ENCODE results near the gene NLRP12. TPM values are rescaled to one million over a fixed set of nuclear protein-coding genes. Genes with fewer than 3 reads are reported as not detected.
"Not testable (repeated sequence)": the region's sequence is repeated elsewhere in the genome, so short reads cannot be mapped to it uniquely, and the experiment has no call there.

NLRP12 gene
- total RNA-seq, 1 experiment from 2014 or later: 5.6 TPM

DNA sequence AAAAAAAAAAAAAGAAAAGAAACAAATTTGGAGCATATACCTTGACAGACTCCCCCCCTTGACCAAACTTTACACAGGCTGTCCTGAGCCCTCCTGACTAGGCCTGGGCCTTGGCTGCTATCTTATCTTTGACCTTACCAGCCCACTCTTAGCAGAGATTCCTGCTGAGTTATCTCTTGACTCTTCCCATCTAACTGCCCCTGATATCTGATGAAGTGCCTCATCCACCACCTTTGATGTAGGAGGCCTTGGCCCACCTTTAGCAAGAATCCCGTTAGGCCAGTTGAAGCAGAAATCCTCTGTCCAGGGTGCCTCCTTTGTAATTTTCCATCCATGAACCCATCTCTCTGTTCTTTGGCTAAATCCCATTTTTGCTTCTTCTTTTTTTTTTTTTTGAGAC, 43.6 kb downstream of the NLRP12 start (continued):
- TF ChIP-seq, protein P1, sequence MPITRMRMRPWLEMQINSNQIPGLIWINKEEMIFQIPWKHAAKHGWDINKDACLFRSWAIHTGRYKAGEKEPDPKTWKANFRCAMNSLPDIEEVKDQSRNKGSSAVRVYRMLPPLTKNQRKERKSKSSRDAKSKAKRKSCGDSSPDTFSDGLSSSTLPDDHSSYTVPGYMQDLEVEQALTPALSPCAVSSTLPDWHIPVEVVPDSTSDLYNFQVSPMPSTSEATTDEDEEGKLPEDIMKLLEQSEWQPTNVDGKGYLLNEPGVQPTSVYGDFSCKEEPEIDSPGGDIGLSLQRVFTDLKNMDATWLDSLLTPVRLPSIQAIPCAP (CRISPR knock-in tag; IDR thresholded peaks at IDR 0.05): no peak

DNA sequence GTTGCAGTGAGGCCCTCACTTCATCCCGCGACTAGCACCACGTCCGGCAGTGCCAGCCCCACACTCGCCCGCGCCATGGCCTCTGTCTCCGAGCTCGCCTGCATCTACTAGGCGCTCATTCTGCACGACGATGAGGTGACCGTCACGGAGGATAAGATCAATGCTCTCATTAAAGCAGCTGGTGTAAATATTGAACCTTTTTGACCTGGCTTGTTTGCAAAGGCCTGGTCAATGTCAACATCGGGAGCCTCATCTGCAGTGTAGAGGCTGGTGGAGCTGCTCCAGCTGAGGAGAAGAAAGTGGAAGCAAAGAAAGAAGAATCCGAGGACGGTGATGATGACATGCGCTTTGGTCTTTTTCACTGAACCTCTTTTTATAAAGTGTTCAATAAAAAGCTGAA, 48.6 kb downstream of the NLRP12 start:
- POLR2A ChIA-PET: interaction anchor here (0.7 kb wide), 1 partner anchor 274 kb away, joined by 3 read pairs; no protein-coding TSS in a partner anchor
- H3K36me3 Mint-ChIP-seq: peaks cover 2% of the 10 kb centered on the region
- no peak for TF ChIP-seq GTF2I (CRISPR knock-in tag; conservative IDR thresholded peaks at IDR 0.05)
- TF ChIP-seq, protein P2, sequence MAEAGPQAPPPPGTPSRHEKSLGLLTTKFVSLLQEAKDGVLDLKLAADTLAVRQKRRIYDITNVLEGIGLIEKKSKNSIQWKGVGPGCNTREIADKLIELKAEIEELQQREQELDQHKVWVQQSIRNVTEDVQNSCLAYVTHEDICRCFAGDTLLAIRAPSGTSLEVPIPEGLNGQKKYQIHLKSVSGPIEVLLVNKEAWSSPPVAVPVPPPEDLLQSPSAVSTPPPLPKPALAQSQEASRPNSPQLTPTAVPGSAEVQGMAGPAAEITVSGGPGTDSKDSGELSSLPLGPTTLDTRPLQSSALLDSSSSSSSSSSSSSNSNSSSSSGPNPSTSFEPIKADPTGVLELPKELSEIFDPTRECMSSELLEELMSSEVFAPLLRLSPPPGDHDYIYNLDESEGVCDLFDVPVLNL (CRISPR knock-in tag; IDR thresholded peaks at IDR 0.05; ENCODE audit: borderline replicate concordance, low read depth): no peak
- TF ChIP-seq SP1 (CRISPR knock-in tag; conservative IDR thresholded peaks at IDR 0.05): no peak
- TF ChIP-seq, protein P3, sequence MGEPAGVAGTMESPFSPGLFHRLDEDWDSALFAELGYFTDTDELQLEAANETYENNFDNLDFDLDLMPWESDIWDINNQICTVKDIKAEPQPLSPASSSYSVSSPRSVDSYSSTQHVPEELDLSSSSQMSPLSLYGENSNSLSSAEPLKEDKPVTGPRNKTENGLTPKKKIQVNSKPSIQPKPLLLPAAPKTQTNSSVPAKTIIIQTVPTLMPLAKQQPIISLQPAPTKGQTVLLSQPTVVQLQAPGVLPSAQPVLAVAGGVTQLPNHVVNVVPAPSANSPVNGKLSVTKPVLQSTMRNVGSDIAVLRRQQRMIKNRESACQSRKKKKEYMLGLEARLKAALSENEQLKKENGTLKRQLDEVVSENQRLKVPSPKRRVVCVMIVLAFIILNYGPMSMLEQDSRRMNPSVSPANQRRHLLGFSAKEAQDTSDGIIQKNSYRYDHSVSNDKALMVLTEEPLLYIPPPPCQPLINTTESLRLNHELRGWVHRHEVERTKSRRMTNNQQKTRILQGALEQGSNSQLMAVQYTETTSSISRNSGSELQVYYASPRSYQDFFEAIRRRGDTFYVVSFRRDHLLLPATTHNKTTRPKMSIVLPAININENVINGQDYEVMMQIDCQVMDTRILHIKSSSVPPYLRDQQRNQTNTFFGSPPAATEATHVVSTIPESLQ (CRISPR knock-in tag; IDR thresholded peaks at IDR 0.05): no peak
- TF ChIP-seq SMAD3 (CRISPR knock-in tag; IDR thresholded peaks at IDR 0.05; ENCODE audit: borderline replicate concordance): no peak
- TF ChIP-seq, protein P4, sequence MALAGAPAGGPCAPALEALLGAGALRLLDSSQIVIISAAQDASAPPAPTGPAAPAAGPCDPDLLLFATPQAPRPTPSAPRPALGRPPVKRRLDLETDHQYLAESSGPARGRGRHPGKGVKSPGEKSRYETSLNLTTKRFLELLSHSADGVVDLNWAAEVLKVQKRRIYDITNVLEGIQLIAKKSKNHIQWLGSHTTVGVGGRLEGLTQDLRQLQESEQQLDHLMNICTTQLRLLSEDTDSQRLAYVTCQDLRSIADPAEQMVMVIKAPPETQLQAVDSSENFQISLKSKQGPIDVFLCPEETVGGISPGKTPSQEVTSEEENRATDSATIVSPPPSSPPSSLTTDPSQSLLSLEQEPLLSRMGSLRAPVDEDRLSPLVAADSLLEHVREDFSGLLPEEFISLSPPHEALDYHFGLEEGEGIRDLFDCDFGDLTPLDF (CRISPR knock-in tag; IDR thresholded peaks at IDR 0.05): no peak
- TF ChIP-seq, protein P5, sequence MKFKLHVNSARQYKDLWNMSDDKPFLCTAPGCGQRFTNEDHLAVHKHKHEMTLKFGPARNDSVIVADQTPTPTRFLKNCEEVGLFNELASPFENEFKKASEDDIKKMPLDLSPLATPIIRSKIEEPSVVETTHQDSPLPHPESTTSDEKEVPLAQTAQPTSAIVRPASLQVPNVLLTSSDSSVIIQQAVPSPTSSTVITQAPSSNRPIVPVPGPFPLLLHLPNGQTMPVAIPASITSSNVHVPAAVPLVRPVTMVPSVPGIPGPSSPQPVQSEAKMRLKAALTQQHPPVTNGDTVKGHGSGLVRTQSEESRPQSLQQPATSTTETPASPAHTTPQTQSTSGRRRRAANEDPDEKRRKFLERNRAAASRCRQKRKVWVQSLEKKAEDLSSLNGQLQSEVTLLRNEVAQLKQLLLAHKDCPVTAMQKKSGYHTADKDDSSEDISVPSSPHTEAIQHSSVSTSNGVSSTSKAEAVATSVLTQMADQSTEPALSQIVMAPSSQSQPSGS (CRISPR knock-in tag; IDR thresholded peaks at IDR 0.05; ENCODE audit: borderline replicate concordance, low read depth): no peak

DNA sequence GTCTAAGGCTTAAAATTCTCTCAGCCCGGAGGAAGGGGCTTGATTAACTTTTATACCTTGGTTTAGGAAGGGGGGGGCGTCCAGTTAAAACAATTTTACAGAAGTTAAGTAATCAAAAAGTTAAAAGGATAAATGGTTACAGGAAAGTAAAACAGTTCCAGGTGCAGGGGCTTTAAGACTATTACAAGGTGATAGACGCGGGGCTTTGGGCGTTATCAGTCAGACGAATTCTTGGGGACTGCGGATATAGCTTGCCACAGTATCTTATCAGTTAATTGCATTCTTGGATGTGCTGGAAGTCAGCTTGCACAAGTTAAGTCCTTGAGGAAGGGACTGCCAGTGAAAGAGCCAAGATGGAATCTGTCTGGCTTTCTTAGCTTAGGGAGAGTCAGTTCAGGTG, 49.6 kb downstream of the NLRP12 start:
- H3K9me3 Mint-ChIP-seq; POLR2A ChIA-PET; H3K4me3 Mint-ChIP-seq; H3K36me3 Mint-ChIP-seq; H3K27me3 Mint-ChIP-seq (ENCODE audit: low read depth); ATAC-seq; DNase-seq (ENCODE audit: low spot score): not testable (repeated sequence)
- Mint-ChIP-seq H3K4me1 (peaks cover 43% of the 10 kb centered on the region), H3K27ac (peak overlapping the region; percentile 92)
- CTCF ChIA-PET: interaction anchor here (1.2 to 6.6 kb wide), 5 partner anchors 8 to 255 kb away, joined by 8 to 99 read pairs (median 9); no protein-coding TSS in a partner anchor

More for the DNA sequence above, 48.6 kb downstream of the NLRP12 start:
- peak overlapping the region; percentile 89 for H3K27ac Mint-ChIP-seq
- no peaks in the 10 kb centered on the region for H3K9me3 Mint-ChIP-seq
- CTCF ChIA-PET: interaction anchor here (0.6 to 6.6 kb wide), 6 partner anchors 10 to 351 kb away, joined by 3 to 99 read pairs (median 6); no protein-coding TSS in a partner anchor
- DNase-seq (ENCODE audit: low spot score) (no peak), ATAC-seq (no peak)
- H3K27me3 Mint-ChIP-seq (ENCODE audit: low read depth): no peaks in the 10 kb centered on the region
- H3K4me3 Mint-ChIP-seq: no peak overlapping the region
- H3K4me1 Mint-ChIP-seq: peaks cover 45% of the 10 kb centered on the region

DNA sequence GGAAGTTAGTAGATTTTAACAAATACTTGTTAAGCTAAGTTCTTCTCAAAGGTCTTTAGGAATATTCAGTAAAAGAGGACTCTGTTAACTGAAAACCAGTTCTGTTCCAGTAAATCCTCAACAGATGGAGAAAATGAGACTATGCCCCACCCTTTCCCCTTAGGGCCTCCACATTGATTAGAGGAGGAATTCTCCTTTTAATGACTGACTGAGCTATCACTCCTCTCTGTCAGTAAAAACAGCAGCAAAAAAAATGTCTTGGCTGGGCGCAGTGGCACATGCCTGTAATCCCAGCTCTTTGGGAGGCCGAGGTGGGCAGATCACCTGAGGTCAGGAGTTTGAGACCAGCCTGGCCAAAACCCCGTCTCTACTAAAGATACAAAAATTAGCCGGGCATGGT, 50.1 kb downstream of the NLRP12 start:
- POLR2A ChIA-PET: no interaction called here
- no peaks in the 10 kb centered on the region for H3K36me3 Mint-ChIP-seq
- CTCF ChIA-PET: interaction anchor here (1.7 to 6.6 kb wide), 5 partner anchors 9 to 256 kb away, joined by 8 to 99 read pairs (median 11); no protein-coding TSS in a partner anchor
- no peaks in the 10 kb centered on the region for H3K27me3 Mint-ChIP-seq (ENCODE audit: low read depth)
- ATAC-seq (no peak), DNase-seq (ENCODE audit: low spot score) (no peak)
- no peaks in the 10 kb centered on the region for H3K9me3 Mint-ChIP-seq
- TF ChIP-seq NFE2L1 (CRISPR knock-in tag; IDR thresholded peaks at IDR 0.05): no peak
- TF ChIP-seq, protein P6, sequence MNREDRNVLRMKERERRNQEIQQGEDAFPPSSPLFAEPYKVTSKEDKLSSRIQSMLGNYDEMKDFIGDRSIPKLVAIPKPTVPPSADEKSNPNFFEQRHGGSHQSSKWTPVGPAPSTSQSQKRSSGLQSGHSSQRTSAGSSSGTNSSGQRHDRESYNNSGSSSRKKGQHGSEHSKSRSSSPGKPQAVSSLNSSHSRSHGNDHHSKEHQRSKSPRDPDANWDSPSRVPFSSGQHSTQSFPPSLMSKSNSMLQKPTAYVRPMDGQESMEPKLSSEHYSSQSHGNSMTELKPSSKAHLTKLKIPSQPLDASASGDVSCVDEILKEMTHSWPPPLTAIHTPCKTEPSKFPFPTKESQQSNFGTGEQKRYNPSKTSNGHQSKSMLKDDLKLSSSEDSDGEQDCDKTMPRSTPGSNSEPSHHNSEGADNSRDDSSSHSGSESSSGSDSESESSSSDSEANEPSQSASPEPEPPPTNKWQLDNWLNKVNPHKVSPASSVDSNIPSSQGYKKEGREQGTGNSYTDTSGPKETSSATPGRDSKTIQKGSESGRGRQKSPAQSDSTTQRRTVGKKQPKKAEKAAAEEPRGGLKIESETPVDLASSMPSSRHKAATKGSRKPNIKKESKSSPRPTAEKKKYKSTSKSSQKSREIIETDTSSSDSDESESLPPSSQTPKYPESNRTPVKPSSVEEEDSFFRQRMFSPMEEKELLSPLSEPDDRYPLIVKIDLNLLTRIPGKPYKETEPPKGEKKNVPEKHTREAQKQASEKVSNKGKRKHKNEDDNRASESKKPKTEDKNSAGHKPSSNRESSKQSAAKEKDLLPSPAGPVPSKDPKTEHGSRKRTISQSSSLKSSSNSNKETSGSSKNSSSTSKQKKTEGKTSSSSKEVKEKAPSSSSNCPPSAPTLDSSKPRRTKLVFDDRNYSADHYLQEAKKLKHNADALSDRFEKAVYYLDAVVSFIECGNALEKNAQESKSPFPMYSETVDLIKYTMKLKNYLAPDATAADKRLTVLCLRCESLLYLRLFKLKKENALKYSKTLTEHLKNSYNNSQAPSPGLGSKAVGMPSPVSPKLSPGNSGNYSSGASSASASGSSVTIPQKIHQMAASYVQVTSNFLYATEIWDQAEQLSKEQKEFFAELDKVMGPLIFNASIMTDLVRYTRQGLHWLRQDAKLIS (CRISPR knock-in tag; IDR thresholded peaks at IDR 0.05; ENCODE audit: borderline replicate concordance): no peak
- H3K4me3 Mint-ChIP-seq: no peak overlapping the region
- peak overlapping the region; percentile 92 for H3K27ac Mint-ChIP-seq
- peaks cover 47% of the 10 kb centered on the region for H3K4me1 Mint-ChIP-seq

Measured in WTC11 (cell line).